Colon (tissue), 2 donors: ENCODE data around the gene TESK2.
"Not testable (repeated sequence)": the region's sequence is repeated elsewhere in the genome, so short reads cannot be mapped to it uniquely, and the experiment has no call there.

Experiments used
- FAIRE-seq: peaks from 2 replicates; lab custom pipeline; 2012; peaks lifted over from hg19 to GRCh38; lab: Jason Lieb, UNC
- donor health status: control.
- donor health status: control.

Gene TESK2

DNA sequence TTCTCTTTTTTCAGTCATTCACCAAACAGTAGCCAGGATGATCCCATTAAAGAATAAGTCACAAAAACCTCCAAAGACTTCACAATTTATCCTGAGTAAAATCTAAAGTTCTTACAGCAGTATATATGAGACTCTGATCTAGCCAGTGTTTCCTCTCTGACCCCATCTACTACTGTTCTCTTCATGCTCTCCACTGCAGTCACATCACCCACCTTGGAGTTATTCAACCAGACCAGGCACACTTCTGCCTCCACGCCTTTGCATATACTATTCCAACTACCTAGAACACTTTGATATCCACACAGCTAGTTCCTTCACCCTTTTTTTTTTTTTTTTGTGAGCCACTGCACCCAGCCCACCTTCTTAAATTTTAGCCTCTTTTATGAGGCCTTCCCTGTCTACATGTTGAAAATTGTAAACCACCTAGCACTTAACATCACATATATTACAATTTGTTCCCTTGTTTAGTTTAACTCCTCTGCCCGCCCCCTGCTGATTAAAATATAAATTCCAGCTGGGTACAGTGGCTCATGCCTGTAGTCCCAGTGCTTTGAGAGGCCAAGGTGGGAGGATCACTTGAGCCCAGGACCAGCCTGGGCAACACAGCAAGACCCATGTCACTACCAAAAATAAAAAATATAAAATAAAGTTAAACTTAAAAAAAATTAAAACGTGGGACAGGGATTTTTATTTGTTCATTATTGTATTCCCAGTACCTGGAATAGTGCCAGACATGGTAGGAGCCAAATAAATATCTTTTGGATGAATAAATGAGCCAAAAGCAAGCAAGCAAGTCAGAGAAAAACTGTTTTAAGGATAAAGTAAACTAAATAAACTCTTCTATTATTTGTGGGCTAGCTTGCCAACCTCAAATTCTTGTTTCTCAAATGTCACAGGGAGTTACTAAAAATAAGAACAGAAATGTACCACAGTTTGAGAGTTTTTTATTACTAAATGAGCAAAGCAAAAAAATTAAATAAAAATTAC is 115.6 kb downstream of the TESK2 start:
- FAIRE-seq = no peak

DNA sequence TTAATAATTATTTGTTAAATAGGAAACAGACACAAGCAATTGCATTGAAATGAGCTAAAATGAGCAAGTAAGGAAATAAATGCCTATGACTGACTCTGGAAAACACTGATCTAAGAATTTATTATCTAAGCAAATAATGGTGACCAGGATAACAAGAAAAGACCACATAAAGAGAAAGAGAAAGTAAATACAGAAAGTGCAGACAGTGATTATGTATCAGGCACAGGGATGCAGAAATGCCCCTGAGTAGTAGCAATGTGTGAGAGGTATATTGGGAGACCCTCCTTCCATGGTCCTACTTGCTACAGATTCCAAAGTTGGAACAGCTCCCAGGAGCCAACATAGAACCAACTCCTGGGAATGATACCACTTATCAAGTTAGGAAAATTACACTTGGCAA is 117.4 kb downstream of the TESK2 start:
- FAIRE-seq = no peak

DNA sequence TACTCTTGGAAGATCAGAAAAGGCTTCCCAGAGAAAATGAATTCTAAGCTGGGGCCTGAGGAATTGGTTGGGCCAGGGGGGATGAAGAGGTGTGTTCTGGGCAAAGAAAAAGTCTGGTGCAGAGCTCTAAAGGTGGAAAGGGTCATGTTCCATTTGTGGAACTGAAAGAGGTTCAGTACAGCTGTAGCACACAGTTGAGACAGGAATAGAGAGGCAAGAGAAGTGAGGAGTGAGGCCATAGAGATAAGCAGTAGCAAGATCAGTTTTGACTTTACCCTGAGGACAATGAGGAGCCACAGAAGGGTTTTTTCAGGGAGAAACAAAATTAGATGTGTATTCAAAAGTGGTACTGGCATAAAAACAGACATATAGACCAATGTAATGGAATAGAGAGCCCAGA is 120.4 kb downstream of the TESK2 start:
- FAIRE-seq = no peak

DNA sequence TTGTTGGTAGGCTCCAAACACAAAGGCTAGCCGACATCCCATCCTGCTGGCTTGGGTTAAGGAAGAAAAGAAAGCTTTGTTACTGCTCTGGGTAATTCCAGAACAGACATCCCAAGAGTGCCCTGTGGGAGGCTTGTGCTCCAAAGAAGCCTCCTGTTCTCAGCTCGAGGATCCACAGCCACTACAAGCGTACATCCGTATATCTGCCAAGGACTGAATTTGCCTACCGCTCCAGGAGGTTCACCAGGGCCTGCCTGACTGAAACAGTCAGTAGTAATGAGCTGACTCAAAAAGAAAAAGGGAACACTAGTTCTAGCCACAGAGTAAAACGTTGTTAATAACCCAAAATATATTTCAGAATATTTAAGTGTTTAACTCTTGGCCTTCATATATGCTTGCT is 125.9 kb downstream of the TESK2 start:
- FAIRE-seq = no peak

DNA sequence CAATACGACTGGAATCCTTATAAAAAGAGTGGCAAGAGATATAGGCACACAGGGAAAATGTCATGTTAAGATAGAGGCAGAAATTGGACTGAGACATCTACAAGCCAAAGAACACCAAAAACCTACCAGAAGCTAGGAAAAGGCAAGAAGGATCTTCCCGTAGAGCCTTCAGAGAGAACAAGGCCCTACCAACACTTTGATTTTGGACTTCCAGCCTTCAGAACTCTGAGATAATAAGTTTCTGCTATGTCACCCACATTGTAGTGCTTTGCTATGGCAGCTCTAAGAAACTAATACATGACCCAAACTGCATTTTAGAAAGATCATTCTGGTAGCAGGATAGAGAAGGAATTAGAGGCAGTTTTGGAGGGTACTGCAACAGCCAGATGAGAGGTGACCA is 126.7 kb downstream of the TESK2 start:
- no peak for FAIRE-seq

DNA sequence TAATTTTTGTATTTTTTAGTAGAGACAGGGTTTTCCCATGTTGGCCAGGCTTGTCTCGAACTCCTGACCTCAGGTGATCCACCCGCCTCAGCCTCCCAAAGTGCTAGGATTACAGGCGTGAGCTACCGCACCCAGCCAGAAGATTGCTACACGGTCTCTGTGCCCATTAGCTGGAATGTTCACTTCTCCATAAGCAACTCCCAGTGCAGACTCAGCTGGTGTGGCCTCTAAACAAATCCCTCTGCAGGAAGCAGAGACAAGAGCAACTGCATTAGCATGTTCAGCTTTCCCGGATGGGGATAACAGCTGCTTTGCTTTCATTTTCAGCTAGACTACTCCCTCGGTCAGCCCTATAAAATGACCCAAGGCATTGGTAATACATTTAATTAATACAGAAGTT is 130.0 kb downstream of the TESK2 start:
- FAIRE-seq = not testable (repeated sequence)

DNA sequence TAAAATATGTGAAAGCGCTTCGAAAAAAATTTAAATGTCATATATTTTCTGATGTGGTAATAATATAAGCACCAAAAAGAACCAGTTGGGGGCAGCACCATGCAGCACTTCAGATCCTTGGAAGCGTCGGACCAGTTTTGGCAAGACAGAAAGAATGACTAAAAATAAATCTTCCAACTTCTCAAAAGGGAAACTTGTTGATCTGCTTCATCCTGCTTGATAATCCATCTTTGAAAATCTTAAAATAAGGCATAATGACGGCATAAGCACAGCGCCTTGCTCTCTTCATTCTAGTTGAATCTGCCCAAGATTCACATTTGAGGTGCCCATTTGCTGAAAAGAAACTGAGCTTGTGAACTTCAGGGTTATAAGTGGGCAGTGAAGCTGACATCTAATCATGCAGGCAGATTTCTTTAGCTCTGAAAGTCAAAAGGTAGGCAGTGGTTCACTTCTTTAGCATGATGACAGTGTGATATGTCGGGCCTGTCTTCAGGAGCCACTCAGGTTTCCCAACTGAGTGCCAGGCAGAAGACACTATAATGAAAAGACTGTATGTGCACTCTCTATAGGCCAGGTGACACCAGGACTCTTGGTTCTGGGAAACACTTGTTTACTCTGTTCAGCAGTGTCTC is 131.0 kb downstream of the TESK2 start:
- peak; percentile 18 for FAIRE-seq

DNA sequence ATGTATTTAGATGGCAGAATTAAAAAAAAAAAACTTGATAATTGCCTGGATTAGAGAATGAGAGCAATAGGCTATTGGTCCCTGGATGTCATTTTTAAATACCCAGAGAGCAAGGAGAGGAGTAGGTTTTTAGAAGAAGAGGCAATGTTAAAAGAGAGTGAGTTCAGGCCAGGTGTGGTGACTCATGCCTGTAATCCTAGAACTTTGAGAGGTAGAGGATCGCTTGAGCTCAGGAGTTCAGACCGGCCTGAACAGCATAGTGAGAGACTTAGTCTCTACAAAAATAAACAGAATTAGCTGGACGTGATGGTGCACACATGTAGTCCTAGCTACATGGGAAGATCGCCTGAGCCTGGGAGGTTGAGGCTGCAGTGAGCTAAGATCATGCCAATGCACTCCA is 134.8 kb downstream of the TESK2 start:
- no peak for FAIRE-seq

DNA sequence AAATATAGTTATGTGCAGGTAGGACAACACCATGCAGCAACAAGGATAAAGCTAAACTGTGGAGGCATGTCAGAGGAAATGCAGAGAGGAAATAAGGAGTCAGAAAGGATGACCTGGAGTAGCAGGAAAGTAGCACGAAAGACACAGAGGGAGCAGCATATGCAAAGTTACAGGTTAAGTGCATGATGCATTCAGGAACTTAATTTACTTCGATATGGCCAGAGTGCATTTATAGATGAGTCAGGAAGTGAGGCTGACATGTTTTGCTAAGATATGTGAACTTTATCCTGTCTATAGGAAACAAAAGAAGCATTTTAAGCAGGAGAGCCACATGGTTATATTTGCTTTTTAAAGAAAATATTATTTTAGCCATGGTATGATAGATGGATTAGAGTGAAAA is 135.3 kb downstream of the TESK2 start:
- FAIRE-seq = no peak

DNA sequence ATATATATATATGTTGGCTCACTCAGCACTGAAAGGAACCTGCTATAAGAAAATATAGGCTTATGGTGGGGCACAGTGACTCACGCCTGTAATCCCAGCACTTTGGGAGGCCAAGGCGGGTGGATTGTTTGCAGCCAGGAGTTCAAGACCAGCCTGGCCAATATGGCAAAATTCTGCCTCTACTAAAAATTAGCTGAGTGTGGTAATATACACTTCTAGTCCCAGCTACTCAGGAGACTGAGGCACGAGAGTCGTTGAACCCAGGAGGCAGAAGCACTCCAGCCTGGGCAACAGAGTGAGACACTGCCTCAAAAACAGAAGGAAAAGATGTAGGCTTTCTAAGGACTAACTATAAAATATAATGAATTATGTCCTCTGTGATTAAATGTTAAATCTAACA is 136.1 kb downstream of the TESK2 start:
- no peak for FAIRE-seq

DNA sequence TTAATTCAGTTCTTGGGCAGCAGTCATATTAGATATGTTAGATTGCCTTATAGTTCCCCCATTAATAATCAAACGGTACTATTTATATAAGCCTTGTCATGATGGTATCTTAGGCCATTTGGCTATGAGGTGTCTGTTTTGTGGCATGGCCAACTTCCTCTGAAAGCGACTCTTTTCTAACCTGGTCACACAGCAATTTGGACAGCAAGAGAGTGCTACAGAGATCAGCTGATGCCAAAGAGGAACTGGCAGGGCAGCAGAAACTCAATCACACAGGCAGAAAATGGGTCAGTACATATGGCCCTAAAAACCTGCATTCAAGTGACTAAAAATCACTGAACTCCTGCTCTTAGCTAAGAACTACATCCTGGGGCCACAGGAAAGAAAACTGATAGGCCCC is 137.3 kb downstream of the TESK2 start:
- FAIRE-seq = no peak

DNA sequence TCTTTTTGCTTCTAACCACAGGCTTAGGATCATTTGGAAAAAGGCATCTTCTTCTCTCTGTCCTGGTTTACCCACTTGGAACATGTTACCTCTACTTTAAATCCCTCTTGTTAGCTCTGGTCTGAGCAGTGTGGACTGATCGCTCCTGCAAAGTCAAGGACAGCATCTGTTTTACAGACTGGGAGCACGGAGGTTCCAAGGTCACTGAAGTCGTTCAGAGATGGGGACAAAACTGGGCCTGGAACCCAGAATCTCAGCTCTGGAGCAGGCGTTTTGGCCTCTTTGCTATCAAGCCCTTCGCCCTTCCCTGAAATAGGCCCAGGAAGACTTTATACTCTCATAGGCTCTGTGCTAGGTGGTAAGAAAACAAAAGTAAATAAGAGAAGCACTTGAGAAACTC is 139.5 kb downstream of the TESK2 start:
- FAIRE-seq = no peak

DNA sequence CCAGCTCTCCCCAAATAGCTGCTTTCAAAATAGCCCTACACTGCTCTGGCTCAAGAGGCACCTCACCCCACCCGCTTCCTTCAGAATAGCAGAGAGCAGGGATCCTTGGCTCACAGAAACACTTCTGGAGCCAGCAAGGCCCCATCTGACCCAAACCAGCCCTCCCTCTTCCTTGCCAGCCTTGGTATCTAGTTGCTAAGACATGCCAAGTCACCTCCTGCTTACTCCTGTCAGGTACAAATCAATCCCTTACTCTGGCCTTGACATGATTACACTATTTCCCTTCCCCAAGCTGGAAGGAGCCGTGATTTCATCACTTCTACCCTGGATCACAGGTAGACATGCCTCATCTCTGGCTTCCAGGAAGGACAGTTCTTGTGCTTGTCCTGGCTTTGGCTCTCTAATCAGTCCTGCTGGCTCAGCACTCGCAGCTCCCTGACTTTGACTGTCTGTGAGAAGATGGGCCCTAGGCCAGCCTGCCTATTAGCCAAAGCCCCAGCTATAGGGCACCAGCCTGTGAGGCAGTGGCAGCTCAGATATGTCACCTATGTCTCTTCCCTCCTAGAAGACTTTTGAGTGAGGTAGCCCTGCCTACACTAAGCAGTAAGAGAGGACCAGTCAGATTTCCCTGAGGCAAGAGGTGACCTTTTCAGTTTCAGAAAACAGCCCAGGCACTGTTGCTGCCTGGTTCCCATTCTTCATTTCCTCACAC is 141.8 kb downstream of the TESK2 start:
- no peak for FAIRE-seq

DNA sequence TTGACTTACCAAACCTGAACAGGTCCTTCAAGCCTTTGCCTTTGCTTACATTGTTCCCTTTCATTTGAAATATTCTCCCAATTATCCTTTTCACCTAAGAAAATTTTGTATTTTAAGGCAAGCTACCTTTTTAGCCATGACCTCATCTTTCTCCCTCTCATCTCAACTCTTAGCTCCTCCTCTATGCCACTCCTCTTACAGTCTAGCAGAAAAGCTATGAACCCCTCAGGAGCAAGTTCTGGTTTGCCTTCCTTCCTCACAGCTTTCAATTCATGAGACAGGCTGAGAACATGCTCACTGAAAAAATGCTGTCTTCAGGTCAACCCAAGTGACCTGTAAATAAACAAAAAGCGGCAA is 142.4 kb downstream of the TESK2 start:
- no peak for FAIRE-seq

DNA sequence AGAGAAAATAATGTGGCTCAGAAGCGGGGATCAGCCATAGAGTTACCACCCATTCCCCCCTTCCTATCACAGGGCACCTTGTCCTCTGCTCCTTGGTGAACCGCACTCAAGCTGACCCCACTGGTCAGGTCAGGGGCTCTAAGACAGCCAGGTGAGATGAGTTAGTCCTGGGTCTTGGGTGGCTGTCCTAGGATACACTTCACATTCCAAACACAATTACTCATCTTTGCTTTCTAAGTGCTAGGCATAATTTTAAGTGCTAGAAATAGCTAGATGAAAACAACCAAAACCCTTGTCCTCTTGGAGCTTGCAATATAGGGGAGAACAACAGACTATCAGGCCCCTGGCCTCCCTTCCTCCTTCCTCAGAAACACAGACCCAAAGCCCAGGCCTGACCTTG is 142.9 kb downstream of the TESK2 start:
- no peak for FAIRE-seq

DNA sequence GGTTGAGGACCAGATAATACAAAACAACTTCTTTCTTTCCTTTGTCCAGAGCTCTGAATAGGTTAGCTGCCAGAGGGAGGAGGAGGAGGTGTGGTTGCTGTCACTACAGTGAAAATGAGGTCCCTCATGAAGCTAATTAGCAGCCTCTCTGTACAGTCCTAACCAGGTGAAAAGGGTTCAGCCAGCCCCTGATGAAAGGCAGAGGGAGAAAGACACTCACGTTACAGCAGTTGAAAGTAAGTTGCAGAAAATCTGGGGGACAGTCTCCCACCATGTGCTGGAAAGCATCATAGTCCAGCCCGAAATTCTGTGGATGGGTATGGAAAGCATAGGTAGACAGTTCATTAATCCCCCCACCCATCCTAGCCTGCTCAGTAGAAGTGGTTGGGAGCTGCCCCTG is 144.5 kb downstream of the TESK2 start:
- FAIRE-seq = no peak

DNA sequence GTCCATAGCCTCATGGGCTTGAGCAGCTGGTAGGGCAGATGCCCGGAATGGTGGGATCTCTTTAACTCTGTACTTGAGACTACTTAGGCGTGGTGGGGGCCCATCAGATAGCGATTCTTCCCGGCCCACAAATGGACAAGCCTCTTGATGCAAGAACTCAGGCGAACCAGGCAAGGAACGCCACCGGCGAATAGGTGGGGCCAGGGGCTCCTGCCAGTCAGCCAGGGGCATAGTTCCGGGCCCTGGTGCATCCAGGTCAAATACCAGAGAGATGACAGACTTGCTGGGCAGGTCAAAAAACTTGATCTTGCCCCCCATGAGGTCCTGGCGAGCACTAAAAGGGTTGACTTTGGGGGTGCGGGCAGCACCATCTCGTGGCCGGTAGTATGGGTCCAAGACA is 145.9 kb downstream of the TESK2 start:
- FAIRE-seq = no peak

DNA sequence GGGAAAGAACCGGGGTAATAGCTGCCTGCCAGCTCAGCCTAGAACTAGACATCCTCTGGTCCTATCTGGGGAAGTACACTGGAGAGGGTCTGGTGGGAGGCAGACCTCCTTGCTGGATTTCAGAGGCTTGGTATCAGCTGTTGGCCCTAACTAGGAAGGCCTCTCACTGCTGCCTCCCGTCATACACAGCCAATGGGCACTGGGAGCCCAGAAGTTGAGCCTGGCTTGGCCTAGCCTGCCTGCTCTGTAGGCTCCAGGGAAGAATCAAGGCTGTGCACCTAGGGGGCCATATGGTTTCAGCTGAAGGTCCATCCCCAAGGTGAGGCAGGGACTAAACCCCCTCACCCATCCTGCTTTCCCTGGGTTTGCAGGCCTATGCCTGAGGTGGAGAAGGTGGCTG is 146.5 kb downstream of the TESK2 start:
- no peak for FAIRE-seq

DNA sequence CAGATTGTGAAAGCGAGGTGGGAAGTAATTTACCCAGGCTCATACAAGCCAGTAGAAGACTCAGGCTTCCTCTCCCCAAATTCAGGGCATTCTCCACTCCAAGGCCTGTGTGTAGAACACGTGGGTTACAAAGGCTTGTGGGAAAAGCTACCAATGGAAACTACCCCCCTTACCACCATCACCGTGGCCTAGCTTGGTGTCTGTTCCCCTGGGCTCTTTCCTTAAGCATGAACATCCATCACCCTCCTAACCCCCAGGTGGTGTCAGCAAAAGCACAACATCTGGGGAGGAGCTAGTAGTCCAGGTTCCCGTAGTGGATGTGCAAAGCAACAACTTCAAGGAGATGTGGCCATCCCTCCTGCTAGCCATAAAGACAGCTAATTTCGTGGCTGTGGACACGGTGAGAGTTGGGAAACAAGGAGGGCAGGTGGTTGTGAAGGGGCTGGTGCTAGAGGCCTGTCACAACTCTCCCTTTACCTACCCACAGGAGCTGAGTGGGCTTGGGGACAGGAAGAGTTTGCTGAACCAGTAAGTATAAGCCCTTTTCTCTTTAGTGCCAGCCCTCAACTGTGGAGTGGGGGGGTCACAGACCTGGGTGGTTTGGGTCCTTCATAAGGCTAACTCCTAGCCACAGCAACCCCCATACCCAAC is 150.0 kb downstream of the TESK2 start:
- no peak for FAIRE-seq

DNA sequence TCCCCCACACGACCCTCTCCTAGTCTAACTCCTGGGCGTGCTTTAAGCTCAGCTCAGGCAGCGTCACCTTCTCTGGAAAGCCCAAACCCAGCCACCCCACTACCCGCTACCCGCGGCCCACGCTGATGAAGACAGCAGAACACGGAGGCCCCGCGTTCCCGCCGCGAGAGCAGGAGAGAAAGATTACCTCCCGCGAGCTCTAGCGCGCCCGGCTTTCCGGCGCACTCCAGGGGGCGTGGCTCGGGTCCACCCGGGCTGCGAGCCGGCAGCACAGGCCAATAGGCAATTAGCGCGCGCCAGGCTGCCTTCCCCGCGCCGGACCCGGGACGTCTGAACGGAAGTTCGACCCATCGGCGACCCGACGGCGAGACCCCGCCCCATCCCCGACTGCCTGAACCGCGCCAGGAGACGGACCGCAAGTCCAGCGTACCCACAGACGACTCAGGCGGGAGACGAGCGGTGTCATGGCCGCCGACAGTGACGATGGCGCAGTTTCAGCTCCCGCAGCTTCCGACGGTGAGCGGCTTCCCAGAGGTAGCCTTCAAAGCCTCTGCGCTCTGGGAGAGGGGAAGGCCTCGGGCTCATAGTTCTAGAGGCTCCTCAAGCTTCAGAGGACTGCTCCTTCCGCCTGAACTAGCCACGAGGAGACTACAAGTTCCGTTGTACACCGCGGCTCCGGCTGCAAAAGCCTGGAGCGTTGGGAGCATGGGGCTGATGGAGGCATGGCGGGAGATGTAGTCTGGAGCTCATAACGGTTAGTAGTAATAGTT is 151.0 kb downstream of the TESK2 start, which contains the start of the genes MUTYH and TOE1:
Gene MUTYH, minus strand, starts transcription at position 652 of the 770 bp plus-strand sequence. CDS start 5,935 bp downstream, outside the sequence.
Gene TOE1, plus strand, starts transcription at position 382 of the 770 bp plus-strand sequence. Its CDS starts 83 bp downstream, at position 465.
- no peak for FAIRE-seq

DNA sequence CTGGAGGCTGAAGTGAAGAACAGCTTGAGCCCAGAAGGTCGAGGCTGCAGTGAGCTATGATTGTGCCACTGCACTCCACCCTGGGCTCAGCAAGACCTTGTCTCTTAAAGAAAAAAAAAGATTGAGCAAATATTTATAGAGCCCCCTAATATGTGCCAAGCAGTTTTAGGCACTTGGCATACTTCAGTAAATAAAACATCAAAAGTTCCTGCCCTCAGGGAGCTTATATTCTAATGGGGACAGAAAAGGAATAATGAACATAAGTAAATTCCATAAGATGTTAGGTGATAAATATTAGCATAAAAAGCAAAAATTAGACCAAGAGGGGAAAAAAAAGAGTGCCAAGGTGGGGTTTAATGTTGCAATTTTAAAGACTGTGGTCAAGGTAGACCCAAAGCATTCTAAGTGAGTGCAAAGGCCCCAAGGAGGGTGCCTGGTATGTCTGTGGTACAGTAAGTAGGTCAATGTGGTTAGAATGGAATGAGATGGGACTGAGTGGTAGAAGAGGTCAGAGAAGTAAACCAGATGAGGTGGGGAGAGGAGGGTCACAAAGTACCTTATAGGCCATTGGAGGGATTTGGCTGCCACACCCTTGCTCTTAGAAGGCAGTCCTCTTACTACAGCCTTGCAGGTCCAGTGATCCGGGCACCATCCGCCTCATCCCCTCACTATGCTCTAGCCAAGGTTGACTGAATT is 153.2 kb downstream of the TESK2 start:
- FAIRE-seq = no peak
